Loucy (cell line): ENCODE results near the gene DMWD.
"Not testable (repeated sequence)": the region's sequence is repeated elsewhere in the genome, so short reads cannot be mapped to it uniquely, and the experiment has no call there.

Experiments used
- H2AFZ ChIP-seq: fragments of 200-600 bp; sonication (generic); 2 replicates; pipeline ENCODE4 v1.6.0; 2016; ENCODE audit warnings: antibody characterized with exemption, mild to moderate bottlenecking, low read length, moderate library complexity
- H3F3A ChIP-seq: fragments of 200-600 bp; 2 replicates; pipeline ENCODE4 v1.6.0; 2016; ENCODE audit warnings: antibody characterized with exemption, low read depth, mild to moderate bottlenecking
- H3K27me3 ChIP-seq: fragments of 200-600 bp; sonication (generic); 2 replicates; pipeline ENCODE4 v1.6.1; 2014; ENCODE audit warnings: low read length, mild to moderate bottlenecking; ENCODE audit not compliant: insufficient read depth, poor library complexity, severe bottlenecking
- H3K36me3 ChIP-seq: fragments of 200-600 bp; sonication (generic); 2 replicates; pipeline ENCODE4 v1.6.1; 2016; ENCODE audit warnings: low read length; ENCODE audit not compliant: insufficient read depth
- H3K4me1 ChIP-seq: fragments of 200-600 bp; sonication (generic); 2 replicates; pipeline ENCODE4 v1.5.1; 2014; ENCODE audit warnings: low read length, mild to moderate bottlenecking; ENCODE audit not compliant: insufficient read depth, poor library complexity, severe bottlenecking
- H3K4me2 ChIP-seq: fragments of 200-600 bp; sonication (generic); 2 replicates; pipeline ENCODE4 v1.6.0; 2014; ENCODE audit warnings: antibody characterized with exemption, low read length, low read depth, mild to moderate bottlenecking; ENCODE audit not compliant: poor library complexity, severe bottlenecking
- H3K4me3 ChIP-seq: fragments of 200-600 bp; sonication (generic); 2 replicates; pipeline ENCODE4 v1.5.1; 2014; ENCODE audit warnings: low read length, mild to moderate bottlenecking, mixed read lengths; ENCODE audit not compliant: poor library complexity, severe bottlenecking
- H3K79me2 ChIP-seq: fragments of 200-600 bp; sonication (generic); 2 replicates; pipeline ENCODE4 v1.6.1; 2014; ENCODE audit warnings: low read length; ENCODE audit not compliant: insufficient read depth
- H3K9ac ChIP-seq: fragments of 200-600 bp; sonication (generic); 2 replicates; pipeline ENCODE4 v1.6.0; 2014; ENCODE audit warnings: mild to moderate bottlenecking, low read depth, low read length, moderate library complexity; ENCODE audit not compliant: poor library complexity, severe bottlenecking
- H3K9me2 ChIP-seq: fragments of 200-600 bp; sonication (generic); replicated peaks from 2 replicates; pipeline ENCODE4 v1.6.1; 2016; ENCODE audit warnings: low read depth, low read length, mixed read lengths
- H3K9me3 ChIP-seq: fragments of 200-600 bp; sonication (generic); 2 replicates; pipeline ENCODE4 v1.6.1; 2014; ENCODE audit warnings: mild to moderate bottlenecking, antibody characterized with exemption, low read length, low read depth; ENCODE audit not compliant: insufficient read depth
- H4K20me1 ChIP-seq: fragments of 200-600 bp; sonication (generic); 2 replicates; pipeline ENCODE4 v1.6.0; 2014; ENCODE audit warnings: antibody characterized with exemption, low read length, mild to moderate bottlenecking; ENCODE audit not compliant: insufficient read depth, poor library complexity, severe bottlenecking
- CTCF ChIP-seq: fragments of 200-600 bp; sonication (generic); conservative IDR thresholded peaks from 2 replicates; pipeline ENCODE4 v1.5.1; 2014; ENCODE audit warnings: mild to moderate bottlenecking, antibody characterized with exemption, low read length
- EZH2phosphoT487 ChIP-seq: fragments of 200-600 bp; IDR thresholded peaks from 2 replicates; pipeline ENCODE4 v1.6.1; 2018; ENCODE audit warnings: antibody characterized with exemption, mild to moderate bottlenecking, moderate library complexity, borderline replicate concordance

DMWD gene

GRCh38 chr19:45804140-45804958, 11.7 kb upstream of the DMWD start:
- H3K9ac ChIP-seq = no peak overlapping the region
- H3K4me3 ChIP-seq = no peak overlapping the region
- no peaks in the 10 kb centered on the region for H3F3A ChIP-seq
- no peaks in the 10 kb centered on the region for H3K79me2 ChIP-seq
- no peaks in the 10 kb centered on the region for H3K9me2 ChIP-seq
- H4K20me1 ChIP-seq = no peaks in the 10 kb centered on the region
- no peaks in the 10 kb centered on the region for H3K9me3 ChIP-seq
- H3K4me2 ChIP-seq = no peak overlapping the region
- no peaks in the 10 kb centered on the region for H3K27me3 ChIP-seq
- H3K36me3 ChIP-seq = no peaks in the 10 kb centered on the region
- TF ChIP-seq CTCF (no peak), EZH2phosphoT487 (no peak)
- H3K4me1 ChIP-seq = no peaks in the 10 kb centered on the region
- H2AFZ ChIP-seq = no peak overlapping the region

DNA sequence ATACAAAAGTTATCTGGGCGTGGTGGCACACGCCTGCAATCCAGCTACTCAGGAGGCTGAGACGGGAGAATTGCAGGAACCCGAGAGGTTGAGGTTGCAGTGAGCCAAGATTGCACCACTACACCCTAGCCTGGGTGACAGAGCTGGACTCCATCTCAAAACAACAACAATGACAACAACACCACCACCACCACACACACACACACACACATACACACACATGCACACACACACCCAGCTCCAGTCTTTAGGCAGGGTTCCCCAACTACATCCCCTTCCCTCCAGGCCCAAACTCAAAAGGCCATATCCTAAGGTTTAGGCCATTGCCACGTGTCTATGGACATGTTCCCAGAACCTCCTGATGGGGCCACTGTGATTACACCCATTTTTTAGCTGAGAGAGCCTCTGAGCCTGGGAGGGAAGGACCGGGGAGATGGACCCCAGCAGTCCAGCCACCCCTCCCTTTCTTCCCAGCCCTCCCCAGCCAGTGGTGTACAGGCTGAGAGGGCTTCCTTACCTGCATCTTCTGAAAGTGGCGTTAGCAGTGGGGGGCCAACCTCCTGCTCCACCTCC, 9.0 kb upstream of the DMWD start:
- no peaks in the 10 kb centered on the region for H4K20me1 ChIP-seq
- TF ChIP-seq CTCF (no peak), EZH2phosphoT487 (no peak)

GRCh38 chr19:45800070-45800553, 7.5 kb upstream of the DMWD start:
- Histone ChIP-seq H3K36me3 (no peaks in the 10 kb centered on the region), H3K9ac (no peak overlapping the region), H3K9me2 (no peaks in the 10 kb centered on the region), H3K4me3 (no peak overlapping the region), H3K27me3 (no peaks in the 10 kb centered on the region), H3K79me2 (no peaks in the 10 kb centered on the region), H3K4me2 (no peak overlapping the region), H3K9me3 (no peaks in the 10 kb centered on the region), H2AFZ (no peak overlapping the region), H3K4me1 (no peaks in the 10 kb centered on the region), H4K20me1 (no peaks in the 10 kb centered on the region), H3F3A (no peaks in the 10 kb centered on the region)
- TF ChIP-seq EZH2phosphoT487 (no peak), CTCF (no peak)

More for the DNA sequence above, 9.0 kb upstream of the DMWD start:
- Histone ChIP-seq H3K79me2 (no peaks in the 10 kb centered on the region), H2AFZ (no peak overlapping the region), H3K4me1 (no peaks in the 10 kb centered on the region), H3K9me3 (no peaks in the 10 kb centered on the region), H3K4me3 (no peak overlapping the region), H3K27me3 (no peaks in the 10 kb centered on the region), H3K4me2 (no peak overlapping the region), H3F3A (no peaks in the 10 kb centered on the region), H3K36me3 (no peaks in the 10 kb centered on the region), H3K9ac (no peak overlapping the region), H3K9me2 (no peaks in the 10 kb centered on the region)

- not testable (repeated sequence) for H3K9ac ChIP-seq, H3K4me3 ChIP-seq, H3K9me2 ChIP-seq, H3K27me3 ChIP-seq, H4K20me1 ChIP-seq, H3K36me3 ChIP-seq, H3K79me2 ChIP-seq, H3K4me2 ChIP-seq, H3F3A ChIP-seq, H3K4me1 ChIP-seq, H2AFZ ChIP-seq, H3K9me3 ChIP-seq
Observed at GRCh38 chr19:45799541-45799940, 6.9 kb upstream of the DMWD start.
